ENCODE results near the gene SLC35B2. TPM values are rescaled to one million over a fixed set of nuclear protein-coding genes. Genes with fewer than 3 reads are reported as not detected.

Gene SLC35B2
- total and polyA plus RNA-seq, 2 experiments from 2014 or later = 101 to 114 TPM

DNA sequence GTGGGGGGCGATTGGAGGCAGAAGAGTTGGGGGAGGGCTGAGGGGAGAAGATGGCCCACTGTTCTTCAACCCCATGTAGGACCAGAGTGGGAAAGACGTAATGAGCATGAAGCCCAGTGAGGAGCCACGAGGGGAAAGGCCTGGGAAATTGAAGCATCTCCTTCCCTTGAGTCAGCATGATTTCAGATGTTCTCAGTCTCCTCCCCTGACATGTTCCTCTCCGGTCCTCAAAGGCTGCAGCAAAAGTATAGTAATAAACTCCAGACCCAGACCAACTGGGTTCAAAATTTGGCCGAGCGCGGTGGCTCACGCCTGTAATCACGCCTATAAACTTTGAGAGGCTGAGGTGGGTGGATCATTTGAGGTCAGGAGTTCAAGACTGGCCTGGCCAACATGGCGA lies 9.9 kb upstream of the SLC35B2 start:
- H3K79me2 ChIP-seq (ENCODE audit: insufficient read depth) = peaks cover 23% of the 10 kb centered on the region
- no peak overlapping the region for H3K27ac ChIP-seq
- H3K4me3 ChIP-seq = no peak overlapping the region
- no peak overlapping the region for H3K4me2 ChIP-seq (ENCODE audit: unreplicated experiment)
- H3K9ac ChIP-seq = no peak overlapping the region
- in situ Hi-C loops (cut with MboI) = no loop called here
- H2AFZ ChIP-seq = no peak overlapping the region
- H3K9me3 ChIP-seq (ENCODE audit: low read depth) = no peaks in the 10 kb centered on the region
- no peaks in the 10 kb centered on the region for H3F3A ChIP-seq (ENCODE audit: insufficient read depth)
- H4K20me1 ChIP-seq (ENCODE audit: insufficient read depth) = no peaks in the 10 kb centered on the region
- peaks cover 20% of the 10 kb centered on the region for H3K4me1 ChIP-seq (ENCODE audit: insufficient read depth)
- peak; percentile 34 for DNase-seq
- no peaks in the 10 kb centered on the region for H3K9me2 ChIP-seq (ENCODE audit: insufficient read depth)
- 19 to 28% methylated on average over 10 of the region's 10 CpGs for WGBS, 2 experiments (ENCODE audit: low coverage in 1 of 2, low lambda C conversion rate in 2 of 2, missing lambda C conversion rate in 2 of 2)
- TF ChIP-seq EZH2 (IDR thresholded peaks at IDR 0.05; ENCODE audit: insufficient read depth, poor library complexity, severe bottlenecking) = no peak
- TF ChIP-seq EZH2phosphoT487 (IDR thresholded peaks at IDR 0.05; ENCODE audit: insufficient read depth, low read depth) = no peak
- H3K27me3 ChIP-seq (replicated peaks; ENCODE audit: insufficient read depth) = peaks cover 25% of the 10 kb centered on the region
- no peaks in the 10 kb centered on the region for H3K36me3 ChIP-seq (ENCODE audit: low read depth)

DNA sequence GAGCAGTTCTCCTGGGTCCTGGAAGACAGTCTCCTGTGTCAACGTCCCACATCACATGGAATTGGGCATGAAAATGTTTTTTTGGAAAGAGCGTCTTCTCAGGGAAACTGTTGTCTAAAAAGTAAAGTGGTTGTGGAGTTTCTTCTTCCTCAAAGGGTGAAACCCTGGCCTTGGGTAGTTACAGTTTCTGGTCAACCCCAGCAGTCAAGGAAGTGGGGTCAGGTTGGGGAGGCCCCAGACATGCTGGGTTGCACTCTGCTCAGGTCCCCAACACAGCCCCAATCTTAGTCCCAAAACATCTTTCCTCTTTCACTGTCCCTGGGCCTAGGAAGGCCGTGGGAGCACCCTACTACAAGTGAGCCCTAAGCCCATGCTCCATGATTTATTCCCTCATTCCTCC lies 9.0 kb upstream of the SLC35B2 start:
- TF ChIP-seq EZH2phosphoT487 (IDR thresholded peaks at IDR 0.05; ENCODE audit: insufficient read depth, low read depth) (no peak), EZH2 (IDR thresholded peaks at IDR 0.05; ENCODE audit: insufficient read depth, poor library complexity, severe bottlenecking) (no peak)
- Histone ChIP-seq H4K20me1 (ENCODE audit: insufficient read depth) (no peaks in the 10 kb centered on the region), H3K36me3 (ENCODE audit: low read depth) (no peaks in the 10 kb centered on the region), H3K4me1 (ENCODE audit: insufficient read depth) (peaks cover 20% of the 10 kb centered on the region), H3K4me2 (ENCODE audit: unreplicated experiment) (no peak overlapping the region), H3K4me3 (no peak overlapping the region), H3K9ac (no peak overlapping the region), H3K27ac (no peak overlapping the region), H3K9me3 (ENCODE audit: low read depth) (no peaks in the 10 kb centered on the region), H3K79me2 (ENCODE audit: insufficient read depth) (peaks cover 23% of the 10 kb centered on the region), H2AFZ (no peak overlapping the region), H3F3A (ENCODE audit: insufficient read depth) (no peaks in the 10 kb centered on the region), H3K9me2 (ENCODE audit: insufficient read depth) (no peaks in the 10 kb centered on the region), H3K27me3 (replicated peaks; ENCODE audit: insufficient read depth) (peaks cover 20% of the 10 kb centered on the region)
- 63 to 73% methylated on average over 3 of the region's 3 CpGs for WGBS, 2 experiments (ENCODE audit: low coverage in 1 of 2, low lambda C conversion rate in 2 of 2, missing lambda C conversion rate in 2 of 2)
- DNase-seq = no peak
- in situ Hi-C loops (cut with MboI) = no loop called here

DNA sequence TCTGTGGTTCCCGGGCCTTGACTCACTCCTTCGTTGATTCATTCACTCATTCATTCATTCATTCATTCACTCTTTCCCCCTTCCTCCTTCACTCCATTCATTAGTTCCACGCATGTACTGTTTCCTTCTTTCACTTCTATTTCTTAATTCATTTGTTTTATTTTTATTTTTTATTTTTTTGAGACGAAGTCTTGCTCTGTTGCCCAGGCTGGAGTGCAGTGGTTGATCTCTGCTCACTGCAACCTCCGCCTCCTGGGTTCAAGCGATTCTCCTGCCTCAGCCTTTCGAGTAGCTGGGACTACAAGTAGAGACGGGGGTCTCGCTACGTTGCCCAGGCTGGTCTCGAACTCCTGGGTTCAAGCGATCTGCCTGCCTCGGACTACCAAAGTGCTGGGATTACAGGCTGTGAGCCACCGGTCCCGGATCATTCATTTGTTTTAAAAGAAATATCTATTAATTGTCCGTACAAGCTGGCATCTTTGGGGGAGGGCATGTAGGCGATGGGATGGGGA lies 8.4 kb upstream of the SLC35B2 start:
- TF ChIP-seq EZH2phosphoT487 (IDR thresholded peaks at IDR 0.05; ENCODE audit: insufficient read depth, low read depth) = no peak
- TF ChIP-seq EZH2 (IDR thresholded peaks at IDR 0.05; ENCODE audit: insufficient read depth, poor library complexity, severe bottlenecking) = no peak
- Histone ChIP-seq H4K20me1 (ENCODE audit: insufficient read depth) (no peaks in the 10 kb centered on the region), H3K4me1 (ENCODE audit: insufficient read depth) (peaks cover 20% of the 10 kb centered on the region), H3K27ac (no peak overlapping the region), H3K36me3 (ENCODE audit: low read depth) (no peaks in the 10 kb centered on the region), H3K79me2 (ENCODE audit: insufficient read depth) (peaks cover 23% of the 10 kb centered on the region), H3K4me3 (peak overlapping the region; percentile 87), H3K27me3 (replicated peaks; ENCODE audit: insufficient read depth) (peaks cover 20% of the 10 kb centered on the region), H3F3A (ENCODE audit: insufficient read depth) (no peaks in the 10 kb centered on the region), H3K9ac (no peak overlapping the region), H2AFZ (no peak overlapping the region), H3K9me2 (ENCODE audit: insufficient read depth) (no peaks in the 10 kb centered on the region), H3K4me2 (ENCODE audit: unreplicated experiment) (peak overlapping the region; percentile 6), H3K9me3 (ENCODE audit: low read depth) (no peaks in the 10 kb centered on the region)
- DNase-seq = no peak
- 67% methylated on average over 17 of the region's 17 CpGs for WGBS, 2 experiments (ENCODE audit: low coverage in 1 of 2, low lambda C conversion rate in 2 of 2, missing lambda C conversion rate in 2 of 2)
- in situ Hi-C loops (cut with MboI) = no loop called here

DNA sequence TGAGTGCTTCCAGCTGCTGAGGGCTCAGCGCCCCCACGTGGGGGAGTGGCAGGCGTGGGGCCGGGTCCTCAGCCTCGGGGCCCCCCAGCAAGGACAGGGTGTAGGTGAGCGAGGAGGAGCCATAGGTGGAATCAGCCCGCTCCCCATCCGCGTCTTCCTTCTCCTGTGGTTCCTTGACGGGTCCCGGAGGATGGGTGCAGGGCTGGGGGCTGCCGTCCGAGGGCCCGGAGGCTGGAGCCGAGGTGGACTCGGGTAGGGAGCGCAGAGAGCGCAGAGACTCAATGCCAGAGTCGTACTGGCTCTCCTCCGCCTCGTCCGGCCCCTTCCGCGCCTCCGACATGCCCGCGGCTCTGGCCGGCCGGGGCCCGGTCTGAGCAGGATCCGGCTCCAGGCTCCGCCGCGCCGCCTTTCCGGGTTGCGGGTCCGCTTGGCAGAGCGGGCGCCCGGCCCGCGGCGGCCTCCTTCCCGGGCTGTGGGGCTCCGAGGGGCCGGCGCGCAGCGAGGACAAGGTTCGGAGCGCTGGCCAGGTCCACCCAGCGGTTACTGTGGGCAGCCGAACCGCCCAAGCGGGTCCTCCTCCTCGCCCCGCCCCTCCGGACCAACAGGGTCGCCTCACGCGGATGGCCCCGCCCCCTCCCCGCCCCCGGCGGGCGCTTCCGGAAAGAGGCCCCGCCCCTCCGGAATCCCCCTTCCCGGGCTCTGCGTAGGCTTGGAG lies 7.8 kb upstream of the SLC35B2 start, which contains the start of gene NFKBIE:
TSS of gene NFKBIE (minus strand) at position 545 of the 715 bp plus-strand sequence. CDS start at position 340, 205 bp downstream.
- H4K20me1 ChIP-seq (ENCODE audit: insufficient read depth) = no peaks in the 10 kb centered on the region
- peak; percentile 98 for DNase-seq
- peaks cover 20% of the 10 kb centered on the region for H3K4me1 ChIP-seq (ENCODE audit: insufficient read depth)
- peaks cover 20% of the 10 kb centered on the region for H3K27me3 ChIP-seq (replicated peaks; ENCODE audit: insufficient read depth)
- no peaks in the 10 kb centered on the region for H3K9me3 ChIP-seq (ENCODE audit: low read depth)
- H2AFZ ChIP-seq = peak within 1 kb of the TSS; percentile 79
- peak within 1 kb of the TSS; percentile 81 for H3K9ac ChIP-seq
- TF ChIP-seq EZH2 (IDR thresholded peaks at IDR 0.05; ENCODE audit: insufficient read depth, poor library complexity, severe bottlenecking) = no peak
- no peak for TF ChIP-seq EZH2phosphoT487 (IDR thresholded peaks at IDR 0.05; ENCODE audit: insufficient read depth, low read depth)
- H3K9me2 ChIP-seq (ENCODE audit: insufficient read depth) = no peaks in the 10 kb centered on the region
- peak within 1 kb of the TSS; percentile 87 for H3K4me3 ChIP-seq
- no peaks in the 10 kb centered on the region for H3F3A ChIP-seq (ENCODE audit: insufficient read depth)
- in situ Hi-C loops (cut with MboI) = no loop called here
- H3K4me2 ChIP-seq (ENCODE audit: unreplicated experiment) = peak within 1 kb of the TSS; percentile 88
- peaks cover 23% of the 10 kb centered on the region for H3K79me2 ChIP-seq (ENCODE audit: insufficient read depth)
- 1 to 3% methylated on average over 19 to 37 of the region's 72 CpGs for WGBS, 2 experiments (ENCODE audit: low coverage in 1 of 2, low lambda C conversion rate in 2 of 2, missing lambda C conversion rate in 2 of 2)
- H3K27ac ChIP-seq = peak within 1 kb of the TSS; percentile 45
- no peaks in the 10 kb centered on the region for H3K36me3 ChIP-seq (ENCODE audit: low read depth)
